GM15510 (cell line): ENCODE results near the gene ARV1.

ENCODE experiments used
- POLR2A ChIP-seq: IDR thresholded peaks from 3 replicates; pipeline ENCODE4 v1.6.1; 2011; ENCODE audit warnings: borderline replicate concordance; ENCODE audit not compliant: insufficient read length; ENCODE audit errors: extremely low read depth

The ARV1 gene

DNA sequence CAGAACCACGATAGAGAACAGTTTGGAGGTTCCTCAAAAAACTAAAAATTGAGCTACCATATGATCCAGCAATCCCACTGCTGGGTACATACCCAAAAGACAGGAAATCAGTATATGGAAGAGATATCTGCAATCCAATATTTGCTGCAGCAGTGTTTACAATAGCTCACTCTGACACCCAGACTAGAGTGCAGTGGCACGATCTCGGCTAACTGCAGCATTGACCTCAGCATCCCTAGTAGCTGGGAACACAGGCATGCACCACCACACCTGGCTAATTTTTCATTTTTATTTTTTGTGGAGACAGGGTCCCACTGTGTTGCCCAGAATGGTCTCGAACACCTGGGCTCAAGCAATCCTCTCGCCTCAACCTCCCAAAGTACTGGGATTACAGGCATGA is 13.4 kb upstream of the ARV1 start:
- TF ChIP-seq POLR2A = no peak

- TF ChIP-seq POLR2A = no peak
Observed at GRCh38 chr1:230966358-230966873, 12.5 kb upstream of the ARV1 start.

DNA sequence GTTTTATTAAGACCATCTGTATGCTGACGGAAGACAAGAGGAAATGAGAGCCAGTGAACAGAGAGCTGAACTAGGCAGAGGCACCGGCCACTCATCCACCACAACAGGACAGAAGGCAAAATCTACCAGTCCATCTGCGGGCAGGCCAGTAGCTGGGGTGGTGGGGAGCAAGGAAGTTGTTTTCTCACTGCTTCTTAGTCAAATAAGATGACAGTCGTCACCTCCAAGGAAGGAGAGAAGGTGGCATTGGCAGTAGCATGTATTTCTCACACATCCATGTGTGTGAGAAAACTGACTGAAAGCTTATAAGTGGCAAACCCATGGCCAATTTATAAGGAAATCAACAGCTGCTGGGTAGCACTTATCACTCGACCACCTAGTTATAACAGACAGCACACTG is 8.5 kb upstream of the ARV1 start:
- TF ChIP-seq POLR2A = no peak

DNA sequence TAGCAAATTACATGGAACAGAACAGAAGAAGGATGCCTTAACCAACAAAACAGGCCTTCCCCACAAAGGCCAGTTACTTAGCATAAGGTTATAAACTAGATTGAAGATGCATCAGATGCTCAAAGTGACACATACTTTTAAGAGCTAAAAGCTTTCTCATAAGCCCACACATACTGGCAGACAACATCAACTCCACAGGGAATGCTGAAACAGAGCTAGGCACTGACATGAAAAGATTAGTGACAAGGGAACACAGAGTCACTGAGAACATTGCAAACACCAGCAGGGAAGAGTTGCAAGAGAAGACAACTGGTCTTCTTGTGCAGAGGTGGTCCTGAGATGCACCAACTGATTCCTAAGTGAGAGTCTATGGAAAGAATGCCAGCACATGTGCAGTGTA is 7.1 kb upstream of the ARV1 start:
- no peak for TF ChIP-seq POLR2A

DNA sequence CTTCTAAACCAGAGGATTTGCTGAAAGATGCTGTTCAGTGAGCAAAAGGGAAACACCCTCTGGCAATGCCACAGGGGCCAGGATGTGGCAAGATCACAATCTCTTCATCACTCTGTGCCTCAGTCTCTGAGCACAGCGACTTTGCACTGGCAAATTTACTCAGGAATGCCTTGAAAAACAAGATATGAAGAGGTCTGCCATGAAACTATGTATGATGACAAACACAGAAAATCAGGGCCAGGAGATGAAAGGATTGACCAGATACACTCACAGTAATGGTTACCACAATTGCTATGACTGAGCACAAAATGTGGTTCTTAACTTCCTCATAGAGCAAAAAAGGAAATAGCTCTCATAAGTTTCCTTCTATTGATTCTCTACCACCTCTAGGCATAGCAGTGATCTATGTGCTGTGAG is 6.0 kb upstream of the ARV1 start:
- TF ChIP-seq POLR2A = no peak

- no peak for TF ChIP-seq POLR2A
Observed at GRCh38 chr1:230975636-230976035, 3.3 kb upstream of the ARV1 start.

- no peak for TF ChIP-seq POLR2A
Observed at GRCh38 chr1:230976360-230976759, 2.5 kb upstream of the ARV1 start.

GRCh38 chr1:230976825-230977747 is 1.8 kb upstream of the ARV1 start:
- TF ChIP-seq POLR2A = no peak

- TF ChIP-seq POLR2A = no peak
Observed at GRCh38 chr1:230977761-230978490, 968 bp upstream of the ARV1 start.

- TF ChIP-seq POLR2A = no peak
Observed at GRCh38 chr1:230979389-230979716, 459 bp downstream of the ARV1 start.

- TF ChIP-seq POLR2A = no peak
Observed at GRCh38 chr1:230979952-230980351, 1.1 kb downstream of the ARV1 start.

GRCh38 chr1:230982696-230983095 is 3.8 kb downstream of the ARV1 start:
- TF ChIP-seq POLR2A = no peak

GRCh38 chr1:230983811-230984210 is 4.9 kb downstream of the ARV1 start:
- TF ChIP-seq POLR2A = no peak

DNA sequence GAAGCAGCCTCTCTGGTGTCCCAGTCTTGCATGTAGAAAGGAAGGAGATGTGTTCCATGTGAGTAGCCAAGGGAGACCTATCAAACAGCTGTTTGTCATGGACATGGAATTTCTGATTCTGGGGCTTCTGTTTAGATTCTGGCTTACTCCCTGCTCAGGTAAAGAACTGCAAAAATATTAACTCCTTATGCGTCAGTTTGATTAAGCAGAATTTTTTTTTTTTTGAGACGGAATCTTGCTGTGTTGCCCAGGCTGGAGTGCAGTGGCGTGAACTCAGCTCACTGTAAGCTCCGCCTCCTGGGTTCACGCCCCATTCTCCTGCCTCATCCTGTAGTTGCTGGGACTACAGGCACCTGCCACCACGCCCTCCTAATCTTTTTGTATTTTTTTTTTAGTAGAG is 6.8 kb downstream of the ARV1 start:
- no peak for TF ChIP-seq POLR2A

- no peak for TF ChIP-seq POLR2A
Observed at GRCh38 chr1:230986976-230987375, 8.1 kb downstream of the ARV1 start.

GRCh38 chr1:230987448-230987847 is 8.6 kb downstream of the ARV1 start:
- TF ChIP-seq POLR2A = no peak
